HG03139 (cell line): ENCODE results near the gene SLX4IP.

Experiments
- ATAC-seq: cut with Tn5 transposase; IDR thresholded peaks from one replicate; pipeline ENCODE4 v1.9.1; 2021; ENCODE audit not compliant: unreplicated experiment

Gene SLX4IP

DNA sequence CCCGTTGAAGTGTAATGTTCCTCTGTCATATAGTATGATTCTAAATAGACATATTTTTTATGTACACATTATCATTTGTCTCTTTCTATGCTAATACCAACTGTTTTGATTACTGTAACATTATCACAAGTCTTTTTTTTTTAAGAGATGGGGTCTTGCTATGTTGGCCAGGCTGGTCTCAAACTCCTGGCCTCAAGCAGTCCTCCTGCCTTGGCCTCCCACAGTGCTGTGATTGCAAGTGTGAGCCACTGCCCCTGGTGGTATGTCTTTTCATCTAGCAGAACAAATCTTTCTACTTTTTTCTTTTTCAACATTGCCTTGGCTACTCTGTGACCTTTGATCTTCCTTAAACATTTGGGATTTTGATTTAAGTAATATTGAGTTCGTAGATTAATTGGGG is 57.7 kb downstream of the SLX4IP start:
- no peak for ATAC-seq

- no peak for ATAC-seq
Measured at GRCh38 chr20:10495173-10495572, 60.1 kb downstream of the SLX4IP start.

GRCh38 chr20:10496465-10496864 is 61.4 kb downstream of the SLX4IP start:
- no peak for ATAC-seq

DNA sequence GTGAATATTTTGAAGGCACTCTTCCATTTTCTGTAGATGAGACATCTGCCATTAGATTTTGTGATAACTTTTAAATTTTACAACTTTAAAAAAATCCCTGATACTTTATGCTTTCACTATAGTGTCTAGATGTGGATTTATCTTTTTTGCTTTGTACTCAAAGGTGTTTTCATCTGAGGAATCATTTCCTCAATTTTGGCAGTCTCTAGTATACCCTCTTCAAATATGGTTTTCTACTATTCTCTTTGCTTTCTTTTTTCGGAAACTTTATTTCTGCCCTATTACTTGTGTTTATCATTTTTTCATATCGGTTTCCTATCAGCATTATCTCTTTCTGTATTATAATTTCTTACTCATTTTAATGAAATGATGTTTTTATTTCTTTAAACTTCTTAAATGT is 62.2 kb downstream of the SLX4IP start:
- ATAC-seq = no peak

- ATAC-seq = no peak
Measured at GRCh38 chr20:10497791-10498190, 62.7 kb downstream of the SLX4IP start.

DNA sequence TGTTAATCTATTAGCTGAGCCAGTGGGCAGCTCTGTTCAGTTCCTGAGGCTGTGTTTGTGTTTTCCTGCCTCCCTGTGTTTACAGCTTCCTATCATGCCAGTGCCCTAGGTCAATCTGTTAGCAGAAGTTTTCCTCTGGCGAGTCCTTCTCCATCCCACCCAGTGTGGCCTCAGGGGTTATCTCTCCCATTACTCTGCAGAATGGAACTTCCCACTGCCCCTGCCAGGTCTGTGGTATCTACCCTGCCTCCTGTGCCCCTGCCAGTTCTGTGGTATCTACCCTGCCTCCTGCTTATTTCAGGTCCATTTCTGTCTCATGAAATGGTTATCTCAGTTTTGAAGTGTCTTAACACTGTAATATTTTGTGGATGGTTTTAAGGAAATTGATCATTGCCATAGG is 63.1 kb downstream of the SLX4IP start:
- no peak for ATAC-seq

DNA sequence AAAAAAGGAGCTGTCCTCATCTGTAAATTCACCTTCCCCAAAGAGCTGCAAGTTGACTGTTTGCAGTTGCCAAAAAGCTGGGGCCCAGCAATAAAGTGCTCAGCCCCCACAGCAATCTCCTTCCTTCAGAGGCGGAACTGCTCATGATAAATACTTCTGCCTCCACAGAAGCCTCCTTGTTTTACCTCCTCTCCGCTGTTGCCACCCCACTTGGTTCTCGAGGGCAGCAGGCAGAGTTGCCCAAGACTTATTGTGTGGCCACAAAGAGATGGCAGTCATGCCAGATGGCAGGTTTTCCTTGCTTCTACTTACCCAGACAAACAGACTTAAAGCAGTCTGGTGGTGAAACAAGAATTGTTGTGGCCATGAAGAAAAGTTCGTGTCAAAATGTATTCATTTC is 66.3 kb downstream of the SLX4IP start:
- no peak for ATAC-seq

GRCh38 chr20:10502098-10502526 is 67.0 kb downstream of the SLX4IP start:
- ATAC-seq = no peak

GRCh38 chr20:10504608-10504993 is 69.5 kb downstream of the SLX4IP start:
- ATAC-seq = no peak

GRCh38 chr20:10504994-10505730 is 70.1 kb downstream of the SLX4IP start:
- no peak for ATAC-seq

- ATAC-seq = no peak
Measured at GRCh38 chr20:10505827-10506226, 70.7 kb downstream of the SLX4IP start.

DNA sequence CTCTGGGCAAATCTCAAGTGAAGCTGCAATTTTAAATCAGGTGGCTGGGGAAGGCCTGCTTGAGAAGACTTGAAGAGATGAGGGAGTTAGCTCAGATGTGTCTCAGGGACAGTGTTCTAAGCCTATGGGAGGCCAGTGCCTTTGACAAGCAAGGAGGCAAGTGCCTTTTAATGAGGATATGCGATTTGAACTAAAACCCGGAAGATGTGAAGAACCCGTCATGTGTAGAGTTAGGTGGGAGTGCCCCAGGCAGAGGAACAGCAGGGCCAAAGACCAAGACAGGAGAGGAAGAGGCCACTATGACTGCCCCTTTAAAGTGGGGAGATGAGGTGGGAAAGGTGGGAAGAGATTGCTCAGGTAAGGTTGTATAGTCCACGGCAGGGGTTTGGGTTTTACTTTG is 71.9 kb downstream of the SLX4IP start:
- no peak for ATAC-seq

- ATAC-seq = no peak
Measured at GRCh38 chr20:10508060-10508459, 73.0 kb downstream of the SLX4IP start.

DNA sequence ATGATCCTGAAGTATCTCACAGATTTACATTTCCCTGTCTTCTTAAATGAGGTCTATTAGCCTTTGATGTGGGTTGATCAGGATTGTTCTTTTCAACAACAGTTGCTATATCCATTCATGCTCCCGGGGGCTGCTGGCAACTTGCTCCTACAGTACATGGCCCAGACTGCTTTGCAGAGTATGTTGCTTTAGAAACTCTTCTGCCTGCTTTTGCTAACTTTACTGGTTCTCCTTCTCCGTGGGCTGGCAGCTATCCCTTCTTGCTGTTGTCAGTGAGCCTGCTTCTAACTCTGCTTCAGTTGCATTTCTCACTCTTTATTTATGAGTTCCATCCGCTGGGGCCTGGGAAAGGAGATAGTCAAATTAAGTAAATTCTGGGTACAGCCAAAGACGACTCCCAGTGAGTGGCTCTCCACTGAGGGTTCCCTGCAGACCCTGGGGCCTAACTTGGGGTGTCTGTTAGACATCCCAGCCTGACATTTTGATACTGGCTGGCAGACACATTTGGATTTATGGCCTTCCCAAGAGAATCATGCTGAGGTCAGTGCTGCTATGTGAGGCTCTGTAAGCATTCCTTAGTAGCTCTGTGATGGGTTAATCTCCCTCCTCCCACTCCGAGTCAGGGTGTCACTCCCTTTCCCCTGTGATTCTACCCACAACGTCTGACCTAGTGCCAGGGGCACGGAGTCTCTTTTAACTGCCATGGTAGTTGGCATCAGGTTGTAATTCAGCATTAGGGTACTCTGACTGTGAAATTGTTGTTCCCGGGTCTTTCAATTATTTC is 73.6 kb downstream of the SLX4IP start:
- ATAC-seq = no peak

GRCh38 chr20:10509376-10509775 is 74.3 kb downstream of the SLX4IP start:
- no peak for ATAC-seq

- ATAC-seq = no peak
Measured at GRCh38 chr20:10510216-10510615, 75.1 kb downstream of the SLX4IP start.

DNA sequence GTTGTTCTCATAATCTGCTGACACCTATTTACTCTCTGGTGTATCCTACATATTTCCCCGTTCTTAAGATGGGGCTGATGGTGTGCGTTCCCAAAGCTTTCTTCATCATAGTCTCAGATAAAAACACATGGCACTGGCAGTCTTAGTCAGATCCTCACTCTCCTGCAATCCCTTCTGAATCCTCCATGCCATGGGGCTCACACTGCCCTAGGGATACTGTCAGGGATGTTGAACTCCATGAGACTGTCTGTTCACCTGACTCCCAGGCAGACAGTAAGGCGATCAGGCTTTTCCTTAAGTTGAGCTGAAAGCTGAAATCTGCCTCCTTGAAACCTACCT is 76.0 kb downstream of the SLX4IP start:
- peak; percentile 1 for ATAC-seq

- peak; percentile 98 for ATAC-seq
Measured at GRCh38 chr20:10511509-10512251, 76.6 kb downstream of the SLX4IP start.

- ATAC-seq = no peak
Measured at GRCh38 chr20:10513061-10513460, 78.0 kb downstream of the SLX4IP start.

- no peak for ATAC-seq
Measured at GRCh38 chr20:10513931-10514575, 78.9 kb downstream of the SLX4IP start.

- ATAC-seq = no peak
Measured at GRCh38 chr20:10516529-10516928, 81.4 kb downstream of the SLX4IP start.
